ENCODE data around the gene OR2T6. TPM values are rescaled to one million over a fixed set of nuclear protein-coding genes. Genes with fewer than 3 reads are reported as not detected.
"Not testable (repeated sequence)": the region's sequence is repeated elsewhere in the genome, so short reads cannot be mapped to it uniquely, and the experiment has no call there.

Gene OR2T6
- total RNA-seq, 2 donors from 2014 or later: not detected

GRCh38 chr1:248428192-248428533, 52.6 kb downstream of the OR2T6 start:
- ATAC-seq; DNase-seq; intact Hi-C loops (cut with DNase I, micrococcal nuclease): not testable (repeated sequence)

- DNase-seq; intact Hi-C loops (cut with DNase I, micrococcal nuclease); ATAC-seq: not testable (repeated sequence)
These were observed 56.1 kb downstream of the OR2T6 start for GRCh38 chr1:248431683-248432082.

GRCh38 chr1:248432201-248432600, 56.7 kb downstream of the OR2T6 start:
- ATAC-seq; intact Hi-C loops (cut with DNase I, micrococcal nuclease); DNase-seq: not testable (repeated sequence)

GRCh38 chr1:248433811-248434415, 58.4 kb downstream of the OR2T6 start:
- intact Hi-C loops (cut with DNase I, micrococcal nuclease); DNase-seq; ATAC-seq: not testable (repeated sequence)

- ATAC-seq; intact Hi-C loops (cut with DNase I, micrococcal nuclease); DNase-seq: not testable (repeated sequence)
These were observed 59.4 kb downstream of the OR2T6 start for GRCh38 chr1:248434913-248435312.

- DNase-seq; ATAC-seq; intact Hi-C loops (cut with DNase I, micrococcal nuclease): not testable (repeated sequence)
These were observed 60.8 kb downstream of the OR2T6 start for GRCh38 chr1:248436303-248436702.

GRCh38 chr1:248438668-248439067, 63.1 kb downstream of the OR2T6 start:
- intact Hi-C loops (cut with DNase I, micrococcal nuclease); DNase-seq: not testable (repeated sequence)

GRCh38 chr1:248439283-248439682, 63.7 kb downstream of the OR2T6 start:
- intact Hi-C loops (cut with DNase I, micrococcal nuclease): not testable (repeated sequence)

More at GRCh38 chr1:248438668-248439067, 63.1 kb downstream of the OR2T6 start:
- not testable (repeated sequence) for ATAC-seq

More at GRCh38 chr1:248439283-248439682, 63.7 kb downstream of the OR2T6 start:
- not testable (repeated sequence) for DNase-seq, ATAC-seq

Other genes with a start within 250 kb of the OR2T6 start
- gene OR2M5, start 230.6 kb upstream of the OR2T6 start, total RNA-seq: not detected
- gene OR2M2, start 200.9 kb upstream of the OR2T6 start, total RNA-seq: not detected
- not detected for gene OR2M3, start 178.5 kb upstream of the OR2T6 start, total RNA-seq
- not detected for gene OR2M4, start 144.3 kb upstream of the OR2T6 start, total RNA-seq
- not detected for gene OR2T33, start 97.8 kb upstream of the OR2T6 start, total RNA-seq
- not detected for gene OR2T12, start 72.3 kb upstream of the OR2T6 start, total RNA-seq
- not detected for gene OR2M7, start 51.2 kb upstream of the OR2T6 start, total RNA-seq
- not detected for gene OR14C36, start 27.0 kb upstream of the OR2T6 start, total RNA-seq
- not detected for gene OR2T4, start 14.1 kb upstream of the OR2T6 start, total RNA-seq
- not detected for gene OR2T1, start 27.3 kb downstream of the OR2T6 start, total RNA-seq
- gene OR2T2, start 69.9 kb downstream of the OR2T6 start, total RNA-seq: not detected
- gene OR2T3, start 97.6 kb downstream of the OR2T6 start, total RNA-seq: not detected
- gene OR2T5, start 112.8 kb downstream of the OR2T6 start, total RNA-seq: not detected
- gene OR2G6, start 132.3 kb downstream of the OR2T6 start, total RNA-seq: not detected
- not detected for gene OR2T29, start 187.0 kb downstream of the OR2T6 start, total RNA-seq
- not detected for gene OR2T34, start 199.0 kb downstream of the OR2T6 start, total RNA-seq
- gene OR2T10, start 222.0 kb downstream of the OR2T6 start, total RNA-seq: not detected

Data from left colon (tissue), 2 donors.